Measurements from ENCODE around the gene RPL28. TPM values are rescaled to one million over a fixed set of nuclear protein-coding genes. Genes with fewer than 3 reads are reported as not detected.

The RPL28 gene
- total RNA-seq, 1 donor from 2014 or later = 118 TPM

- no peak for DNase-seq (ENCODE audit: low read depth in 2 of 2)
These were observed 12.3 kb upstream of the RPL28 start for GRCh38 chr19:55373306-55373992.

GRCh38 chr19:55373993-55374757 lies 11.6 kb upstream of the RPL28 start:
- DNase-seq (ENCODE audit: low read depth in 2 of 2) = no peak

- no peak for DNase-seq (ENCODE audit: low read depth in 2 of 2)
These were observed 9.3 kb upstream of the RPL28 start, which contains the start of gene TMEM190 for GRCh38 chr19:55376241-55376933. TSS of gene TMEM190 (plus strand) at chr19:55376826. CDS start at chr19:55376854, 28 bp downstream.

- DNase-seq (ENCODE audit: low read depth in 2 of 2) = no peak
These were observed 8.2 kb upstream of the RPL28 start for GRCh38 chr19:55377356-55378131.

- DNase-seq (ENCODE audit: low read depth in 2 of 2) = no peak
These were observed 6.6 kb upstream of the RPL28 start for GRCh38 chr19:55379174-55379573.

GRCh38 chr19:55382013-55382412 lies 3.7 kb upstream of the RPL28 start:
- DNase-seq (ENCODE audit: low read depth in 2 of 2) = no peak

- DNase-seq (ENCODE audit: low read depth in 2 of 2) = no peak
These were observed 3.1 kb upstream of the RPL28 start for GRCh38 chr19:55382522-55383054.

- peak; percentile 77 to 86 for DNase-seq (ENCODE audit: low read depth in 2 of 2)
These were observed 2.2 kb upstream of the RPL28 start for GRCh38 chr19:55383279-55384130.

GRCh38 chr19:55384131-55384919 lies 1.4 kb upstream of the RPL28 start, which contains the start of gene TMEM238:
TSS of gene TMEM238 (minus strand) at chr19:55384292. CDS start at chr19:55384259, 33 bp downstream.
- no peak for DNase-seq (ENCODE audit: low read depth in 2 of 2)

- peak; percentile 93 to 95 for DNase-seq (ENCODE audit: low read depth in 2 of 2)
These were observed 610 bp upstream of the RPL28 start for GRCh38 chr19:55384920-55385723.

- DNase-seq (ENCODE audit: low read depth in 2 of 2) = no peak
These were observed 800 bp downstream of the RPL28 start for GRCh38 chr19:55386493-55386971.

- no peak for DNase-seq (ENCODE audit: low read depth in 2 of 2)
These were observed 2.2 kb downstream of the RPL28 start for GRCh38 chr19:55387736-55388497.

GRCh38 chr19:55389386-55390317 lies 3.9 kb downstream of the RPL28 start:
- DNase-seq (ENCODE audit: low read depth in 2 of 2) = no peak

GRCh38 chr19:55390461-55390880 lies 4.7 kb downstream of the RPL28 start:
- DNase-seq (ENCODE audit: low read depth in 2 of 2) = no peak

GRCh38 chr19:55391191-55391670 lies 5.5 kb downstream of the RPL28 start:
- no peak for DNase-seq (ENCODE audit: low read depth in 2 of 2)
